Hematopoietic multipotent progenitor cell treated with erythropoietin and hydrocortisone succinate and interleukin-3 and kit ligand, for 6 days (in vitro differentiated cells): ENCODE results near the gene PDS5B.
"Not testable (repeated sequence)": the region's sequence is repeated elsewhere in the genome, so short reads cannot be mapped to it uniquely, and the experiment has no call there.

ENCODE experiments used
- DNase-seq: peaks from one replicate; pipeline ENCODE4 v3.0.0-alpha.2; 2015

Gene PDS5B

DNA sequence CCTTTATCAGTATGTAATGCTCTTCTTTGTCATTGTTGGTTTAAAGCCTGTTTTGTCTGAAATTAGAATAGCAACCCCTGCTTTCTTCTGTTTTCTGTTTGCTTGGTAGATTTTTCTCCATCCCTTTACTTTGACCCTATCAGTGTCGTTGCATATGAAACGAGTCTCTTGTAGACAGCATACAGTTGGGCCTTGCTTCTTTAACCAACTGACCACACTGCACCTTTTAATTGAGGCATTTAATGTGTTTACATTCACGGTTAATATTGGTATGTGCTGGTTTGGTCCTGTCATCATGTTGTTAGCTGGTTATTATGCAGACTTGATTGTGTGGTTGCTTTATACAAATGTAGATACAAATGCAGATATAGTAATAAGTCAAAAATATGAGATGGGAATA, 71.1 kb downstream of the PDS5B start:
- DNase-seq, result no peak

GRCh38 chr13:32659736-32660135, 73.5 kb downstream of the PDS5B start:
- DNase-seq, result no peak

DNA sequence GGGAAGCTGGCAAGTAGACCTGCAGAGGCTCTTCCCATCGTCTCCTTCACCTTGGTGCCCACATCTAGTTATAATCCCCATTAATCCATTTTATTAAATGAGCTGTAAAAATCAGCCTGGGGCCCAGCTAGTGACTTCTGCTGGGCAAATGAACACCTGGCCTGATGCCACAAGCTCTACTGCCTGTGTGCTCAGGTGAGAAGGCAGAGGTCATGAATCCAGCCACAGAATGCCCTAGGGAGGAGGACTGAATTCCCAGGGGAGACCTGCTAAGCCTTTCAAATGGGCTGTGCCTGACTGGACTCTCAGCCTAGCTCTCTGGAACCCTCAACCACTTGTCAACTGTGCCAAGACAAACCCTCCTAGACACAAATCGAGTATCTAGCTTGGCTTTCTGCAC, 74.0 kb downstream of the PDS5B start:
- DNase-seq, result no peak

DNA sequence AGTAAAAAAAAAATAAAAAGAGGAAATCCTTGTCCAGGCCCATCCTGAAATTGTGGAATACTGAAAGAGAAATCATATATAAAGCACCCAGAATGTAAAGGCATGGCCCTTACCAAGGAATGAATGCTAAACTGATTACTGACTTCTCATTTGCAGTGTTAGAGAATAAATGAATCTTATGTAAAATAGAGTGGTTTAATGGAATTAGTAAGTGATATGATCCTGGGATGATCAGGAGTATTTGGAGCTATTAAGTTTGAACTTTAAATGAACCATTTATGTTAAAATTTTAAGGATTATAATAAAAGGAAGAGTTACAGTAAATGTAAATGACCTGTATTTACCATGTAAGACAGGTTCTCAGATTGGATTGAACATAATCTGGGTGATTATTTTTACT, 75.4 kb downstream of the PDS5B start:
- no peak for DNase-seq

- DNase-seq, result no peak
These were observed 77.4 kb downstream of the PDS5B start for GRCh38 chr13:32663660-32664059.

DNA sequence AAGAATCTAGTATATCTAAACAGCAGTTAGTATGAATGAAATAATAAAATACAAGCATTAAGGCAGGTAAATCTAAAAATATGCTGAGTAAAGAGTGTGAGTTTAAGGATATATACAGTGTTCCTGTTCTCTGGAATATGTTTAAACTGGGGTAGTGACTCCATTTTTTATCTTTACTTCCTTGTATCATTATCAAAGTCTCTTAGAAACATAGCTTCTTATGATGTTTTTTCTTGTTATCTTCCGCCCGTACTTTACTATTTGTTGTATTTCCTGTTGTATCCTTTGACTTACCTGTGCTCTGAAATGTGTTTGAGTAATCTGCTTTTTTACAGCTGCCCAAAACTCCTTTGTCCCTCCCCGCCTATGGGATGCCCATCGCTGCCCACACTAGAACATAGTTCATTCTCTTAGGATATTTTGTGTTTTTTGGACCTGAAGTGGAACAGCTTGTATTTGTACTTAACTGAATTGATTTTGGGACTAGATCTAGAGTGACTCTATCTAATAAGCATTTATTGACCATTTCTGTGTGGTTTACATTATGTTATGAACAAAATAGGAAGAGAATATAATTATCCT, 80.8 kb downstream of the PDS5B start:
- DNase-seq, result no peak

- DNase-seq, result peak; percentile 88
These were observed 82.9 kb downstream of the PDS5B start for GRCh38 chr13:32669030-32669646.

DNA sequence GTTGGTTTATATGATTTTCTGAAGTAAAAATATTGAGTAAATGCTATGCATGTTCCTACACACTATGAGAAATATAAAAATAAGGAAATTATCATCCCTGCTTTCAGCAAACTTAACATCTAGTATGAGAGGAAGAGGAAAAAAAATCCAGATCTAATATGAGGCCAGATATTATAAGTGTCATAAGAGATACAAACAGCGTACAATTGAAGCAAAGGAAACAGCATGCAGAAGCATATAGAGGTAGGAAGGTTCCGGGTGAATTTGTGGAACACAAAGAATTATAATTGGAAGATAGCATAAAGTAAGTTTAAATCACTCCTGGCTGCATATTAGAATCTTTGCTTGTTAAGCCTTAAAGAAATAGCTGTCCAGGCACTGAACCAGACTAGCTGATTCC, 88.3 kb downstream of the PDS5B start:
- DNase-seq, result no peak

DNA sequence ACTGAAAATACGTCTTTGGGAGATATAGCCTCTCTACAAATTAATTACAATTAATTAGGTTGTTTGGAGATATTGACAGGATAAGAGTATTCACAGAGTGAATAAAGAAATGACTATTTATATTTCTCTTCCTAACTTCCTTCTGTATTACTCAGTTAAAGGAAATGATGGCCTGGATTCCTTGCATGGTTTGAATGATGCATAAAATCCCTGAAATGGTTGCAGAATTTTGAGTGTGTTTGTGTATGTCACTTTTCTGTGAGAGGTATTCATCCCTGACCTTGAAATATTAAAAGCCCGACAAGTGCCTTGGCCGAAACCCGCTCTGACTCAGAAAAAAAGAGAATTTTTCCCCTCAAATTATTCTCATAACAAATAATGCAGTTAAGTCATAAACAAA, 90.0 kb downstream of the PDS5B start:
- DNase-seq, result no peak

- DNase-seq, result no peak
These were observed 95.9 kb downstream of the PDS5B start for GRCh38 chr13:32682130-32682529.

DNA sequence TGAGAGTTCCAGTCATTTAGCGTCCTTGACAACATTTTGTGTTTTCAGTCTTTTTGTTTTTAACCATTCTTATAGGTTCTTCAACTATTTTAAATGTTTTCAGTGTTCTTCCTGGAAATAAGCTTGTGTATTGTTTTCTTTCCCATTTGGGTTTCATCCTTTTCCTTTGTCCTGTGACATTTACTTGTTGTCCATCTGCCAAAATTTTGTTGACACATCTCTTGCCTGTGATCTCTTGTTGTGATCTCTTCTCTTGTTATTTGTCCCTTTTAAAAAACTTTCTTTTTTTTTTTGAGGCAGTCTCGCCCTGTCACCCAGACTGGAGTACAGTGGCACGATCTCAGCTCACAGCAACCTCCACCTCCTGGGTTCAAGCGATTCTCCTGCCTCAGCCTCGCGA, 96.5 kb downstream of the PDS5B start:
- DNase-seq, result no peak

- no peak for DNase-seq
These were observed 101.0 kb downstream of the PDS5B start for GRCh38 chr13:32687275-32687674.

DNA sequence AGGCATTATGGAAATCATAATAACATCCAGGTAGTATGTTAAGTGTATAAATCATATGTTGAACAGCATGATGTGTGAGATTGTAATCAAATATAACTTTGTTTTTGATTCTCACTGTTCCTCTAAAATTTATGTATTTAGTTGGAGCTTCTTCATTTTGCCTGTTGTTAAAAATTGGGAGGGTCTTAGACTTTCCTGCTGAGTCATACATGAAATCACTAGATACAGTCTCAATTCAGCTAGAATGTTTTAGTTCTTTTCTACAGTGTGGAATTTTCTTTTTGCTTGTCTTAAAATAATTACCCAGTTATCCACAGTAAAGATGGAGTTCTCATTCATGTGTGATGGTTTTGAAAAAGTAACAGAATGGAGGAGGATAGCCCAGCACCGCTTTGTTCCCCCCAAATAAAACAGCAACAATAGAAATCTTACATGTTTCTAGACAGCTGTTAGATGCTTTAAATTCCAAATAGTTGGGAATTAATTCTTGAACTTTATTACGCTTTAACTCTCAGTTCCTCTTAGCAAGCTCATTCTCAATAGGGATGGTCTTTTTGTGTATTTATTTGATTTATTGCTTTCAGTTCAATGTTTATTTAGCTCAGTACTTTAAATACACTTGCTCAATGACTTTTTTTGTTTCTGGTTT, 109.5 kb downstream of the PDS5B start:
- peak; percentile 6 for DNase-seq

DNA sequence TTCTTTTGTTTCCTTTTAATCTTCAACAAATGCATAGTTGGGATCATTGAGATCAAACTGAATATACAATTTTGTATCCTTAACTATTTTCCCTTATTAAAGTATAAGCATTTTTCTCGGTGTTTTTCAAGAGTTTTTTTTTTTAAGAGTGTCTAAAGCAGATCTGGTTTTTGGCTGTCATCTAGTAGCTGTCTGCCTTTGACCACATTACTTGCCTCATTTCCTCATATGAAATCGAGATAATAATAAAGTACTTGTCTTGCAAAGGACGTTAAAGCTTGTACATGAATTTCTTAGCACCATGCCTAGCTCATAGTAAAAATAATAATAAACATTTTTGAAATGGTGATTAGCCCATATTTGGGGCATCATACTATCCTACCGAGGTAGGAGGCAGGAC, 121.2 kb downstream of the PDS5B start:
- DNase-seq, result peak; percentile 50

DNA sequence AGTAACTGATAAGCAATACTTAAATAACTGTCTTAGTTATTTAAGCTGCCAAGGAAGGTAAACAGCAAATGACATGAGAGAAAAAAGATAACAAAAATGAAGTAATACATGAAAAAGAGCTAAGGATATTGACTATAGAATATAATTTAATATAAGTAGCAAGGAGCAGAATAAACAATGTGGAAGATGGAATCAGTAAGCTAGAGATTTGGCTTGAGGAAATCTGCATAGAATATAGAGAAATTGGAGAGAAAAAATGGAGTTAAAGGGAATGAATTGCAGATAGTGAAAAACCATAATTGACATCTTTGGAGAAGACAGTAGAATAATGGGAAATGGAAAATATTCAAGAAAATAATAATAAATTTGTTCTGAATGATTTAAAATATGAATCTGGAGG, 127.1 kb downstream of the PDS5B start:
- DNase-seq, result no peak

- DNase-seq, result not testable (repeated sequence)
These were observed 129.9 kb downstream of the PDS5B start for GRCh38 chr13:32716201-32716600.

- DNase-seq, result no peak
These were observed 133.8 kb downstream of the PDS5B start for GRCh38 chr13:32720026-32720425.

DNA sequence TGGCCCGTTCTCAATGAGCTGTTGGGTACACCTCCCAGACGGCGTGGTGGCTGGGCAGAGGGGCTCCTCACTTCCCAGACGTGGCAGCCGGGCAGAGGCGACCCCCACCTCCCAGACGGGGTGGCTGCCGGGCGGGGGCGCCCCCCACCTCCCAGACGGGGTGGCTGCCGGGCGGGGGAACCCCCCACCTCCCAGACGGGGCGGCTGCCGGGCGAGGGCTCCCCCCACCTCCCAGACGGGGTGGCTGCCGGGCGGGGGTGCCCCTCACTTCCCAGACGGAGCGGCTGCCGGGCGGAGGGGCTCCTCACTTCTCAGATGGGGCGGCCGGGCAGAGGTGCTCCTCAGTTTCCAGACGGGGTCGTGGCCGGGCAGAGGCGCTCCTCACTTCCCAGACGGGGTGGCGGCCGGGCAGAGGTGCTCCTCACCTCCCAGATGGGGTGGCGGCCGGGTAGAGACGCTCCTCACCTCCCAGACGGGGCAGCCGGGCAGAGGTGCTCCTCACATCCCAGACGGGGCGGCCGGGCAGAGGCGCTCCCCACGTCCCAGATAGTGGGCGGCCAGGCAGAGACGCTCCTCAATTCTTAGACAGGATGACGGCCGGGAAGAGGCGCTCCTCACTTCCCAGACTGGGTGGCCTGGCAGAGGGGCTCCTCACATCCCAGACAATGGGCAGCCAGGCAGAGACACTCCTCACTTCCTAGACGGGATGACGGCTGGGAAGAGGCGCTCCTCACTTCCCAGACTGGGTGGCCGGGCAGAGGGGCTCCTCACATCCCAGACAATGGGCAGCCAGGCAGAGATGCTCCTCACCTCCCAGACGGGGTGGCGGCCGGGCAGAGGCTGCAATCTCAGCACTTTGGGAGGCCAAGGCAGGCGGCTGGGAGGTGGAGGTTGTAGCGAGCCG, 135.1 kb downstream of the PDS5B start:
- not testable (repeated sequence) for DNase-seq

DNA sequence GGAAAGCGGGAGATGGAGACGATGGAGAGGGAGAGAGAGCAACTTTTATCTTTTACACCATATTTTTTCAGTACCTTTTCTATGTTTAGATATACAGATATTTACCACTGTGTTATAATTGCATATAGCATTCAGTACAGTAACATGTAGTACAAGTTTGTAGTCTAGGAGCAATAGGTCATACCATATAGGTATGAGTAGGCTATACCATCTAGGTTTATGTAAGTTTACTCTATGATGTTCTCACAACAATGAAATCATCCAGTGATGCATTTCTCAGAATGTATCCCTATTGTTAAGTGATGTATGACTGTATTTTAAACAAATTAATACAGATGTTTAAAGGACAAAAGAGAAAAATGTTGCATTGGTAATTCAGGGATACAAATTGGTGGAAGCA, 136.1 kb downstream of the PDS5B start:
- DNase-seq, result no peak

DNA sequence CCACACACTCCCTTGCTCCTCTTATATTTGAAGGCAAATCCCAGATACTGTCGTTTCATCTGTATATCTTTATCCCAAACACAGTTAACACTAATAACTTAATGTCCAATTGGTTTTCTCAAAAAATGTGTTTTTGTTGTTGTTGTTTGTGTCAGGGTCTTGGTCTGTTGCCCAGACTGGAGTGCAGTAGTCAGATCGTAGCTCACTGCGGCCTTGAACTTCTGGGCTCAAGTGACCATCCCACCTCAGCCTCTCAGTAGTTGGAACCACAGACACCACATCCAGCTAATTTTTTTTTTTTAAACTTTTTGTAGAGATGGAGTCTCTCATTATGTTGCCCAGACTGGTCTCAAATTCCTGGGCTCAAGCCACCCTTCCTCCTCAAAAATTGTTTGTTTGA, 137.7 kb downstream of the PDS5B start:
- DNase-seq, result no peak

- DNase-seq, result no peak
These were observed 140.3 kb downstream of the PDS5B start for GRCh38 chr13:32726374-32727037.

DNA sequence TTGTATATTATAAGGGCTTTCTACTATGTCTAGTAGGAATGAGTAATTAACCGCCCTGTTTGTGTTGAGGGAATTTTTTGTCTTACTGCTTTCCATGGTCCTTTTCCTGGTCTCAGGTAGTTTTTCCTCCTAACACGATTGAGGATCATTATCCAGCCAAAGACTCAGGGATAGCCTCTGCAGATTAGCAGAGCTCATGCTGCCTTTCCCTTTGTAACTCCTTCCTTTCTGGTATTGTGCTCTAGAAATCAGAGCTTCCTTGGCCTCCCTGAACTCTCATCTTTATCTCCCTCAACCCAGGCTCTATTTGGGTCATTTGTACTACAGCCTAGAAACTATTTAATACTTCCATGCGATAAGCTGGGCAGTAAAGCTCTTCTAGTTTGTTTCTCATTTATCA, 142.1 kb downstream of the PDS5B start:
- no peak for DNase-seq

- not testable (repeated sequence) for DNase-seq
These were observed 142.8 kb downstream of the PDS5B start for GRCh38 chr13:32729097-32729496.
